HG03280 (cell line): Measurements from ENCODE around the gene SMIM15.

Source experiments
- ATAC-seq: cut with Tn5 transposase; IDR thresholded peaks from one replicate; pipeline ENCODE4 v1.9.1; 2021; ENCODE audit warnings: mild to moderate bottlenecking, moderate library complexity; ENCODE audit not compliant: unreplicated experiment

Gene SMIM15

GRCh38 chr5:61160497-61160896, 1.8 kb downstream of the SMIM15 start:
- no peak for ATAC-seq

GRCh38 chr5:61159836-61160235, 2.4 kb downstream of the SMIM15 start:
- no peak for ATAC-seq

- ATAC-seq, result no peak
Observed at GRCh38 chr5:61159070-61159469, 3.2 kb downstream of the SMIM15 start.

- ATAC-seq, result no peak
Observed at GRCh38 chr5:61151893-61152292, 10.4 kb downstream of the SMIM15 start.

GRCh38 chr5:61148515-61148914, 13.8 kb downstream of the SMIM15 start:
- ATAC-seq, result no peak

- no peak for ATAC-seq
Observed at GRCh38 chr5:61142811-61143210, 19.5 kb downstream of the SMIM15 start.

GRCh38 chr5:61142391-61142790, 19.9 kb downstream of the SMIM15 start:
- no peak for ATAC-seq

- ATAC-seq, result no peak
Observed at GRCh38 chr5:61141801-61142200, 20.5 kb downstream of the SMIM15 start.

- no peak for ATAC-seq
Observed at GRCh38 chr5:61139931-61140330, 22.3 kb downstream of the SMIM15 start.

- no peak for ATAC-seq
Observed at GRCh38 chr5:61139094-61139873, 23.0 kb downstream of the SMIM15 start.

GRCh38 chr5:61137835-61138234, 24.4 kb downstream of the SMIM15 start:
- no peak for ATAC-seq

GRCh38 chr5:61132559-61132958, 29.7 kb downstream of the SMIM15 start:
- ATAC-seq, result no peak

GRCh38 chr5:61130289-61130688, 32.0 kb downstream of the SMIM15 start:
- no peak for ATAC-seq

- no peak for ATAC-seq
Observed at GRCh38 chr5:61123145-61123544, 39.1 kb downstream of the SMIM15 start.

GRCh38 chr5:61120534-61120933, 41.7 kb downstream of the SMIM15 start:
- ATAC-seq, result no peak

- ATAC-seq, result no peak
Observed at GRCh38 chr5:61119066-61119465, 43.2 kb downstream of the SMIM15 start.

GRCh38 chr5:61115968-61116367, 46.3 kb downstream of the SMIM15 start:
- no peak for ATAC-seq

- ATAC-seq, result no peak
Observed at GRCh38 chr5:61114441-61114840, 47.8 kb downstream of the SMIM15 start.
